GM18520 (cell line): ENCODE results near the gene VPS54.
"Not testable (repeated sequence)": the region's sequence is repeated elsewhere in the genome, so short reads cannot be mapped to it uniquely, and the experiment has no call there.

Source experiments
- ATAC-seq: cut with Tn5 transposase; IDR thresholded peaks from one replicate; pipeline ENCODE4 v1.9.1; 2021; ENCODE audit not compliant: unreplicated experiment

VPS54 gene

GRCh38 chr2:63874204-63875130 lies 144.8 kb downstream of the VPS54 start:
- no peak for ATAC-seq

GRCh38 chr2:63872571-63873328 lies 146.5 kb downstream of the VPS54 start:
- ATAC-seq = no peak

DNA sequence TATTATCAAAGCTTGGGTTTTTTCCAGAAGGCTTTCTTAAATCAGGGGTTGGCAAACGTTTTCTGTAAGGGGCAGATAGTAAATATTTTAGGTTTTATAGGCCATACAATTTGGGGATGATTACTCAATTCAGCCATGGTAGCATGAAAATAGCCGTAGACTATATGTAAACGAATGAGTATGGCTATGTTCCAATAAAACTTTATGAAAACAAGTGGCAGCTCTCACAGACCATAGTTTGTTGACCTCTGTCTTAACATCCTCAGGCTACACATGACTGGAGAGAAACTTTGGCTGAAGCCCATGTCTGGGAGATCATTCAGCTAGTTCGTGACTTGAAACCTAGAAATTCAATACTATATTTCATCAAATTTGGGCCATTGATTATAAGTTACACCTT lies 147.4 kb downstream of the VPS54 start:
- no peak for ATAC-seq

DNA sequence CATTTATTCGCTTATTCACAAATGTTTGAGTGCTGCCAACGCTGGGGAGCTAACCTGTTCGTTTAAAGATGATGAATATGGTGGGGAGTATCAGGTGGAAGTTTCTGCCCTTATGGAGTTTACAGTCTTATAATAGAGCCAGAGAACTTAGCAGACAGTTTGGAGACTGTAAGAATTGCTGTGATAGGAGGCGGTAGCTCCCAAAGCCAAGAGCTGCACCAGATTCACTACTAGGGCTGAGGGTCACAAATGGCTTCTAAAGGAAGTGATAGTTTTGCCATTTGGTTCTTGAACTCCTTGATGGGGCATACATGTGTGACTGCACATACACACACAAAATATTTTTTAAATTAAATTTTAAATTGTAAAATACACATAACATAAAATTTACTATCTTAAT lies 148.5 kb downstream of the VPS54 start:
- no peak for ATAC-seq

- ATAC-seq = no peak
Observed at GRCh38 chr2:63866009-63866709, 153.1 kb downstream of the VPS54 start.

GRCh38 chr2:63865159-63865799 lies 153.9 kb downstream of the VPS54 start:
- no peak for ATAC-seq

GRCh38 chr2:63863707-63864106 lies 155.5 kb downstream of the VPS54 start:
- no peak for ATAC-seq

DNA sequence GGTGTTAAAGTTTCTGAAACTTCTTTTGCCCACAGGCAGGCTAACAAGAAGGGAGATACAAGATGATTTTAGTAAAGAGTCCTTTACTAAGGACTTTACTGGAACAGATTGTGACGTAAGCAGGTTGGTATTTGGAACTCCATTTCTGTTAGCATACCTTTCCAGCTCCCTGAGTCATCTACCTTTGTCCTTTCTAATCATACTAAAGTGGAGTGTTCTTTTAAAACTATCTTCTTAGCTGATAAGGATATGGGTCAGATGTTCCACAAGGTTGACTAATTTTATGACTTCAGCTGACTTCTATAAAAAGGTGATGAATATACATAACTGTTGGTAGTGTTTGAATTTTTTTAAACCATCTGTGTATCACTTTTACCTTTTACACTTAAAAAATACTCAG lies 156.4 kb downstream of the VPS54 start:
- no peak for ATAC-seq

DNA sequence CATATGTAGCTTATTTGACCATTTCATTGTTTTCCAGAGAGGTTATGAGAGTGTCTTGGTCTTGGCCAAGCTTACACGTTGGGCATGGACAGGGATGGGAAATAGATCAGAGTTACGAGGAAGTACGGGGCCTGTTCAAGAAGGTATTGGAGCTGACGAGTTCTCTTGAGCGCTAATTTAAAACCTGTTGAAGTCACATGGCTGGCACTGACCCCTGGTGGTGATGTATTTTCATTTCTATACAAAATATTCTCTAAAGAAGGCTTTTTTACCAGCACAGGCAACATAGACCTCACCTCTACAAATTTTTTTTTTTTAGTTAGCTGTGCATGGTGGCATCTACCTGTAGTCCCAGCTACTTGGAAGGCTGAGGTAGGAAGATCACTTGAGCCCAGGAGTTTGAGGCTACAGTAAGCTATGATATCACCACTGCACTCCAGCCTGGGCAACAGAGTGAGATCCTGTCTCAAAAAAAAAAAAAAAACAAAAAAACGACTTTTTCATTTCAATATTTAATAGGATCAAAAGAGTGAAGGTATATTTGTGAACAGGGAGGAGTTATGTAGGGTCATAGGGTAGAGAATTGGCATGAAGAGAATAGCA lies 157.9 kb downstream of the VPS54 start:
- no peak for ATAC-seq

GRCh38 chr2:63858291-63858690 lies 160.9 kb downstream of the VPS54 start:
- ATAC-seq = no peak

DNA sequence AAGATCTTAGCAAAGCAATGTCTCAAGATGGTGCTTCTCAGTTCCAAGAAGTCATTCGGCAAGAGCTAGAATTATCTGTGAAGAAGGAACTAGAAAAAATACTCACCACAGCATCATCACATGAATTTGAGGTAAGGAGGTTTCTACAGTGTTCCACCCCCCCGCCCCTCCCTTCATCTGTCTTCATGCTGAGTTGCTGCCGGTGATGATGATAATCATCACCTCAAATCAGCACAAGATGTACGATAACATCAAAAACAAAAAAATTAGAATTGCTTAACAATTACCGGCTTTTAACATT lies 163.0 kb downstream of the VPS54 start:
- ATAC-seq = no peak

DNA sequence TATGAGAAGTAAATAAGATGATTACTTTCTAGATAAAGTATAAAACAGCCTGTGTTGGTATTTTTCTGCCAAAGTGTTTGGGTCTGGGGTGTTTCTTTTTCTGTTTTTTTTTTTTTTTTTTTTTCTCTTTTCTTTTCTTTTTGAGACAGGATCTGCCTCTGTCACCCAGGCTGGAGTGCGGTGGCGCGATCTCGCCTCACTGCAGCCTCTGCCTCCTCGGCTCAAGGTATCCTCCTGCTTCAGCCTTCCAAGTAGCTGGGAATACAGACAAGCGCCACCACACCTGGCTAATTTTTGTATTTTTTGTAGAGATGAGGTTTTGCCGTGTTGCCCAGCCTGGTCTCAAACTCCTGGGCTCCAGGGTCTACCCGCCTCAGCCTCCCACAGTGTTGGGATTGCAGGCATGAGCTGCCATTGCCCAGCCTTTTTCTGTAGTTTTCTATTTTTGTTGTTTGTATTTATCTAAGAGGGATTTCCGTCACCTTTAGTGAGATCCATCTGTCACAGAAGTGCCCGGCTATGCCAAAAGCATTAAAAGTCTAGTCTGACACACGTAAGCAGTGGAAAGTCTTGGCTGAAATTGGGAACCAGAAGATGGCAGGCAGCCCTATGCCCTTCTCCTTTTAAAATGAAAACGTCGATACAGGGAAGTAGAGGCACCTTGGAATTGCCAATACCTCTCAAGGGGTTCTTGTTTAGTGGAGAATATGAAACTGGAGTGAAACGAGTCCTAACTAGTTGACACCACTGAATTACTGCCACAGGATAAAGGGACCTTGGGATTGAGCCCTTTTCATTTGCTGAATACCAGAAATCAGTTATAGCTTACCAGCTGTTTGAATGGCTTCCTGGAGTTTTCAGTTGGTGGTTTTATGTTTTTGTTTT lies 163.6 kb downstream of the VPS54 start:
- ATAC-seq = no peak

GRCh38 chr2:63853527-63854310 lies 165.5 kb downstream of the VPS54 start:
- ATAC-seq = no peak

GRCh38 chr2:63851691-63852311 lies 167.4 kb downstream of the VPS54 start:
- no peak for ATAC-seq

DNA sequence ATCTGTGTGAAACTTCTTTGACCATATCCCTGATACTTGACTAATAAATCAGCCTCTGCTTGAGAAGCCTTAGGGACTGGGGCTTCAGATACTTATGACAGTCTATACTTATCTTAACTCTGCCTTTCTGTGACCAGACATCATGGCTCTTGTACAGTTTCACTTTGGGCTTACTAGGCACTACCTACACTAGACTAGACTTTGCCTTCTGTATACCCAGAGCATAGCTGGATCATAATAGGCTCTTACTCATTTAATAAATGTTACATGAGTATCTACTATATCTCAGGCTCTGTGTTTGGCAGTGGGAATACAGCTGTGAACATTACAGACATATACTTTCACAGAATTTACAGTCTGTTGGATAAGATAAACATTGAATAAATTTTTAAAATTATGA lies 168.6 kb downstream of the VPS54 start:
- no peak for ATAC-seq

GRCh38 chr2:63850204-63850571 lies 169.0 kb downstream of the VPS54 start:
- no peak for ATAC-seq

- no peak for ATAC-seq
Observed at GRCh38 chr2:63849381-63850203, 169.6 kb downstream of the VPS54 start.

- not testable (repeated sequence) for ATAC-seq
Observed at GRCh38 chr2:63847571-63847970, 171.7 kb downstream of the VPS54 start.
